PC-3 (cell line): ENCODE data around the gene CIAO3. TPM values are rescaled to one million over a fixed set of nuclear protein-coding genes. Genes with fewer than 3 reads are reported as not detected.
"Not testable (repeated sequence)": the region's sequence is repeated elsewhere in the genome, so short reads cannot be mapped to it uniquely, and the experiment has no call there.

ENCODE experiments used
- ATAC-seq: fragments of 200-7000 bp; cut with Tn5 transposase; 2 replicates; pipeline ENCODE4 v1.9.1; 2020; ENCODE audit warnings: mild to moderate bottlenecking, moderate library complexity
- BruUV-seq: library from RNA; stranded (reverse); fragments of 400-500 nt; replicated peaks from 2 replicates; lab custom pipeline; 2021; lab: Mats Ljungman, UMichigan
- CTCF ChIA-PET: fragments of 300-600 bp; sonication (Branson Sonifier 250); formaldehyde crosslinking; loops from one replicate; lab custom pipeline; 2022; ENCODE audit warnings: antibody characterized with exemption; lab: Charles Lee
- POLR2A ChIA-PET: fragments of 300-600 bp; sonication (Branson Sonifier 250); formaldehyde crosslinking; loops from one replicate; lab custom pipeline; 2022; ENCODE audit warnings: antibody characterized with exemption; ENCODE audit not compliant: unreplicated experiment; lab: Charles Lee
- DNase-seq: peaks from one replicate; pipeline ENCODE4 v3.0.0-alpha.2; 2015
- H2AFZ ChIP-seq: fragments of 300-600 bp; sonication (generic); 2 replicates; pipeline ENCODE4 v1.6.0; 2016; ENCODE audit warnings: antibody characterized with exemption, low read length
- H3F3A ChIP-seq: fragments of 300-600 bp; sonication (generic); one replicate; pipeline ENCODE4 v1.6.0; 2017; ENCODE audit warnings: antibody characterized with exemption, low read length, control low read depth, mild to moderate bottlenecking; ENCODE audit not compliant: unreplicated experiment
- H3K27ac ChIP-seq: fragments of 300-600 bp; sonication (generic); 2 replicates; pipeline ENCODE4 v1.5.1; 2016; ENCODE audit warnings: mild to moderate bottlenecking, low read length
- H3K27me3 ChIP-seq: fragments of 300-600 bp; sonication (generic); 2 replicates; pipeline ENCODE4 v1.6.1; 2016; ENCODE audit warnings: low read length, mixed read lengths
- H3K36me3 ChIP-seq: fragments of 300-600 bp; sonication (generic); 2 replicates; pipeline ENCODE4 v1.6.1; 2016; ENCODE audit warnings: low read depth, mixed run types, low read length, mixed read lengths
- H3K4me1 ChIP-seq: fragments of 300-600 bp; sonication (generic); 2 replicates; pipeline ENCODE4 v1.5.1; 2016; ENCODE audit warnings: low read length; ENCODE audit not compliant: insufficient read depth
- H3K4me2 ChIP-seq: fragments of 300-600 bp; sonication (generic); 2 replicates; pipeline ENCODE4 v1.6.0; 2016; ENCODE audit warnings: low read length
- H3K4me3 ChIP-seq: fragments of 300-600 bp; sonication (generic); 2 replicates; pipeline ENCODE4 v1.5.1; 2016; ENCODE audit warnings: mild to moderate bottlenecking, low read length, mixed read lengths
- H3K79me2 ChIP-seq: fragments of 300-600 bp; sonication (generic); 2 replicates; pipeline ENCODE4 v1.6.1; 2017; ENCODE audit warnings: low read length, mixed read lengths
- H3K9ac ChIP-seq: fragments of 300-600 bp; sonication (generic); 2 replicates; pipeline ENCODE4 v1.6.0; 2016; ENCODE audit warnings: mild to moderate bottlenecking, low read length
- H3K9me2 ChIP-seq: fragments of 300-600 bp; sonication (generic); replicated peaks from 2 replicates; pipeline ENCODE4 v1.6.1; 2016; ENCODE audit warnings: mixed run types, low read length, mixed read lengths
- H3K9me3 ChIP-seq: fragments of 300-600 bp; sonication (generic); 2 replicates; pipeline ENCODE4 v1.6.1; 2016; ENCODE audit warnings: low read length, mixed read lengths
- H4K20me1 ChIP-seq: fragments of 300-600 bp; sonication (generic); 2 replicates; pipeline ENCODE4 v1.6.1; 2016; ENCODE audit warnings: low read length, mixed read lengths
- EZH2 ChIP-seq: fragments of 300-600 bp; sonication (generic); IDR thresholded peaks from one replicate; pipeline ENCODE4 v1.6.1; 2017; ENCODE audit warnings: antibody characterized with exemption, mild to moderate bottlenecking, low read length; ENCODE audit not compliant: unreplicated experiment
- EZH2phosphoT487 ChIP-seq: fragments of 300-600 bp; sonication (generic); IDR thresholded peaks from 2 replicates; pipeline ENCODE4 v1.6.1; 2018; ENCODE audit warnings: mild to moderate bottlenecking, antibody characterized with exemption, low read length, borderline replicate concordance
- intact Hi-C: fragments of 100-400 bp; cut with micrococcal nuclease; formaldehyde crosslinking; loops from 2 replicates; pipeline ENCODE4 v1.9.0; 2023
- total RNA-seq: library from RNA; depleted of rRNA; stranded (reverse); fragments of >200 nt; gene quantifications from 2 replicates; pipeline ENCODE4 v1.2.3, GENCODE V29; 2014
- TF ChIP-seq, protein P1 (sequence below): fragments of 300-600 bp; sonication (generic); conservative IDR thresholded peaks from 2 replicates; pipeline ENCODE4 v1.5.1; 2017; ENCODE audit warnings: antibody characterized with exemption, low read depth, mild to moderate bottlenecking, low read length

Gene CIAO3
- total RNA-seq, 1 experiment from 2014 or later: 46.1 TPM

DNA sequence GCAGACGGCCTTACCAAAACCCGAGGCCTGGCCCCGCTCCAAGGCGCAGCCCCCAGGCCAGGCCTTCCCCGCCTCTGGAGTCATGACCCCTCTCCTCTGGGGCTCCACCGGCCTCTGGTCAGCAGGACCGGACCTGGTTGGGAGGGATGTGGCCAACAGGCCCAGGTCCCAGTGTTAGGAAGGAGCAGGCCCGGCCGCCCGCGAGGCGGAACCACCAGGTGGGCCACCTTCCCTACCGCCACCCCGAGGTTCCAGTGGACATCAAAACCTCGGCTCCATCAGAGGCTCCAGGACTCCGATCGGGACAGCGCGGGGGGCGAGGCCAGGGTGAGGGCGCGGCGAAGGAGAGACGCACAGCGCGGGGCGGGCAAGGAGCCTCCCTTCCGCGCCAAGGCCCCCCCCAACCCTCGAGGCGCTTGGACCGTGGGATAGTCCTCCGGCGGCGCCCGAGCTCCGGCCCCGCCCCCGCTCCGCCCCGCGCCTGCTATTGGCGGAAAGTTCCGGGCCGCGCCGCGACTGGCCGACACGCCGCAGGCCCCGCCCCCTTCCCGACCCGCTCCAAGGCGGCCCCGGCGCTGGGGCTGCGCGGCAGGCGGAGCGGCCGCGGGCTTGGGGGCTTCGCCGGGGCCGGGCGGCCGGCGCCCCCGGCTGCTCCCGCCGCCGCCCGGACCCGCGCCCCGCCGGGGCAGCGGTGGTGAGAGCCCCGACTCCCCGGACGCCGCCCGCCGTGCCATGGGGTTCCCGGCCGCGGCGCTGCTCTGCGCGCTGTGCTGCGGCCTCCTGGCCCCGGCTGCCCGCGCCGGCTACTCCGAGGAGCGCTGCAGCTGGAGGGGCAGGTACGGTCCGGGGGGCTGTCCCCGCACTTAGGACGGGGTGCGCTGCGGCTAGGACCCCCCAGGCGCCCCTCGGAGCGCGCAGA is 26.0 kb downstream of the CIAO3 start, which contains the start of gene METRN:
METRN (plus strand) TSS at position 561 of the 919 bp plus-strand sequence; CDS start at position 733, 172 bp downstream.
- no peaks in the 10 kb centered on the region for H3F3A ChIP-seq
- H3K4me2 ChIP-seq: peak within 1 kb of the TSS; percentile 86
- H3K9me2 ChIP-seq: no peaks in the 10 kb centered on the region
- H3K27ac ChIP-seq: peak within 1 kb of the TSS; percentile 63
- peak within 1 kb of the TSS; percentile 57 for H3K9ac ChIP-seq
- intact Hi-C loops: loop anchor here (10.0 kb wide), 1 partner anchor 70 kb away; the partner anchor contains the start of genes CHTF18 and RPUSD1
- DNase-seq (peak; percentile 84), ATAC-seq (peak; percentile 58)
- 0 out of 2 replicates have a peak, but pooled peaks cover 2% of the 10 kb centered on the region for H3K27me3 ChIP-seq
- CTCF ChIA-PET: interaction anchor here (0.5 to 0.6 kb wide), 2 partner anchors 74 to 330 kb away, joined by 3 to 5 read pairs; partner anchors contain the start of gene CHTF18
- no peaks in the 10 kb centered on the region for H3K9me3 ChIP-seq
- no peaks in the 10 kb centered on the region for H3K36me3 ChIP-seq
- peak within 1 kb of the TSS; percentile 71 for H3K4me3 ChIP-seq
- H3K79me2 ChIP-seq: peaks cover 19% of the 10 kb centered on the region
- peak within 1 kb of the TSS; percentile 48; the same call in 1 of the 2 replicates for H2AFZ ChIP-seq
- no TSS peak for BruUV-seq
- H3K4me1 ChIP-seq: peaks cover 28% of the 10 kb centered on the region
- POLR2A ChIA-PET: no interaction called here
- peaks cover 8% of the 10 kb centered on the region; the same call in 1 of the 2 replicates for H4K20me1 ChIP-seq
- TF ChIP-seq EZH2phosphoT487: no peak

DNA sequence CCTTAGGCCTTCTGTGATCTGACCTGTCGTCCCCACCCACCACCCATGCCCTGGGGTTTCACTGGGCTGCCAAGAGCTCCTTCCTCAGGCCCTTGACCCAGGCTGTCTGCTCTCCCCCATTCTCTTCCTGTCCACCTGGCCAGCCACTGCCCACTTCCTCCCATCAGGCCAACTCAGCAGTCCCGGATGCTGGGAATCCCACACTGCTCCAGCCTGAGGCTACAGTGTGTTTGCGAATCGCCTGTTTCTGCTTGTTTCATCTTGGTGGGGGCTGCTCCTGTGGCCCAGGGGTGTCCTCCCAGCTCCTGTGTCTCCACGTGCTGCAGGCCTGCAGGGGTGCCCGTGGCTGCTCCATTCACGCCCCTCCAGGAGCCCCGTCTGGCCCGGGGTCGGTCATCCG is 26.7 kb downstream of the CIAO3 start:
- Histone ChIP-seq H3K36me3 (no peaks in the 10 kb centered on the region), H3K27me3 (0 out of 2 replicates have a peak, but pooled peaks cover 2% of the 10 kb centered on the region), H3K9me2 (no peaks in the 10 kb centered on the region), H3K4me1 (peaks cover 25% of the 10 kb centered on the region), H3K9ac (peak overlapping the region; percentile 29; the same call in 1 of the 2 replicates), H3K27ac (peak overlapping the region; percentile 63), H3K4me3 (no peak overlapping the region), H2AFZ (0 out of 2 replicates have a peak overlapping the region, but pooled peaks have one; percentile 48), H3F3A (no peaks in the 10 kb centered on the region), H3K79me2 (peaks cover 19% of the 10 kb centered on the region), H3K9me3 (no peaks in the 10 kb centered on the region), H3K4me2 (peak overlapping the region; percentile 58), H4K20me1 (peaks cover 8% of the 10 kb centered on the region; the same call in 1 of the 2 replicates)
- intact Hi-C loops: loop anchor here (10.0 kb wide), 1 partner anchor 71 kb away; the partner anchor contains the start of genes CHTF18 and RPUSD1
- ATAC-seq (peak; percentile 10; the same call in 1 of the 2 replicates), DNase-seq (peak; percentile 51)
- TF ChIP-seq, protein P1, sequence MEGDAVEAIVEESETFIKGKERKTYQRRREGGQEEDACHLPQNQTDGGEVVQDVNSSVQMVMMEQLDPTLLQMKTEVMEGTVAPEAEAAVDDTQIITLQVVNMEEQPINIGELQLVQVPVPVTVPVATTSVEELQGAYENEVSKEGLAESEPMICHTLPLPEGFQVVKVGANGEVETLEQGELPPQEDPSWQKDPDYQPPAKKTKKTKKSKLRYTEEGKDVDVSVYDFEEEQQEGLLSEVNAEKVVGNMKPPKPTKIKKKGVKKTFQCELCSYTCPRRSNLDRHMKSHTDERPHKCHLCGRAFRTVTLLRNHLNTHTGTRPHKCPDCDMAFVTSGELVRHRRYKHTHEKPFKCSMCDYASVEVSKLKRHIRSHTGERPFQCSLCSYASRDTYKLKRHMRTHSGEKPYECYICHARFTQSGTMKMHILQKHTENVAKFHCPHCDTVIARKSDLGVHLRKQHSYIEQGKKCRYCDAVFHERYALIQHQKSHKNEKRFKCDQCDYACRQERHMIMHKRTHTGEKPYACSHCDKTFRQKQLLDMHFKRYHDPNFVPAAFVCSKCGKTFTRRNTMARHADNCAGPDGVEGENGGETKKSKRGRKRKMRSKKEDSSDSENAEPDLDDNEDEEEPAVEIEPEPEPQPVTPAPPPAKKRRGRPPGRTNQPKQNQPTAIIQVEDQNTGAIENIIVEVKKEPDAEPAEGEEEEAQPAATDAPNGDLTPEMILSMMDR: no peak
- TF ChIP-seq EZH2: no peak
- no peak for TF ChIP-seq EZH2phosphoT487
- POLR2A ChIA-PET: interaction anchor here (0.5 kb wide), 1 partner anchor 14 kb away, joined by 3 read pairs; no protein-coding TSS in a partner anchor
- CTCF ChIA-PET: interaction anchor here (0.5 kb wide), 1 partner anchor 12 kb away, joined by 3 read pairs; the partner anchor contains the start of gene CCDC78
- BruUV-seq: no TSS peak

DNA sequence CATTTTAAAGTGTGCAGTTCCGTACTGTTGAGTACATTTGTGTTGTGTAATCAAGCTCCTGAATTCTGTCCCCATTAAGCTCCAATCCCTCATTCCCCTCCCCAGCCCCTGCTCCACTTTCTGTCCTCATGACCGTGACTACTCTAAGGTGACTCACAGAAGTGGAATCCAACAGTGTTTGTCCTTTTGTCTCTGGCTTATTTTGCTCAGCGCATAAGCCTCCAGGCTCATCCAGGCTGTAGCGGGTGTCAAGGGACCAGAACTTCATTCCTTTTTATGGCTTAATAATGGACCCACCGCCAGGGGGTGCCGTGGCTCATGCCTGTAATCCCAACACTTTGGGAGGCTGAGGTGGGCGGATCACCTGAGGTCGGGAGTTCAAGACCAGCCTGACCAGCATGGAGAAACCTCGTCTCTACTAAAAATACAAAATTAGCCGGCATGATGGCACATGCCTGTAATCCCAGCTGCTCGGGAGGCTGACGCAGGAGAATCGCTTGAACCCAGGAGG is 28.0 kb downstream of the CIAO3 start:
- DNase-seq (peak; percentile 96), ATAC-seq (peak; percentile 50)
- peaks cover 12% of the 10 kb centered on the region for H3K27me3 ChIP-seq
- intact Hi-C loops: loop anchor here (1.0 to 10.0 kb wide), 2 partner anchors 8 to 72 kb away; partner anchors contain the start of genes CHTF18 and RPUSD1
- not testable (repeated sequence) for H3K4me3 ChIP-seq, H4K20me1 ChIP-seq, H3F3A ChIP-seq, H3K9ac ChIP-seq, H2AFZ ChIP-seq, H3K9me2 ChIP-seq, BruUV-seq, H3K36me3 ChIP-seq, H3K9me3 ChIP-seq, H3K4me2 ChIP-seq
- H3K27ac ChIP-seq: peak overlapping the region; percentile 61
- peaks cover 19% of the 10 kb centered on the region for H3K79me2 ChIP-seq
- H3K4me1 ChIP-seq: peaks cover 22% of the 10 kb centered on the region
- ChIA-PET CTCF (interaction anchor here (1.0 to 1.3 kb wide), 5 partner anchors 13 to 83 kb away, joined by 3 to 6 read pairs (median 5); partner anchors contain the start of genes CCDC78, CHTF18, CIAO3 and RPUSD1), POLR2A (interaction anchor here (1.2 to 1.3 kb wide), 2 partner anchors 8 to 15 kb away, joined by 5 to 6 read pairs; partner anchors contain the start of gene ANTKMT)
- TF ChIP-seq, protein P1: peak; percentile 56
